ENCODE data around the gene ALG12.

- no peak for TF ChIP-seq CTCF (IDR thresholded peaks at IDR 0.05)
- no peak for TF ChIP-seq POLR2A (IDR thresholded peaks at IDR 0.05)
- no peak for TF ChIP-seq POLR2AphosphoS5 (IDR thresholded peaks at IDR 0.05)
- TF ChIP-seq EP300 (IDR thresholded peaks at IDR 0.05; ENCODE audit: low read depth), result no peak
Observed at GRCh38 chr22:49949914-49950292, 31.7 kb upstream of the ALG12 start.
